Naive thymus-derived CD8-positive, alpha-beta T cell (primary cell): ENCODE data around the gene DLAT. TPM values are rescaled to one million over a fixed set of nuclear protein-coding genes. Genes with fewer than 3 reads are reported as not detected.
A peak's percentile ranks its signal among the peaks of the same experiment; 100 is the strongest.

Experiments used
- ATAC-seq, 2 donors: fragments of 150-1000 bp; cut with Tn5 transposase in 1 of 2; sonication (Bioruptor Pico), chemical (Tn5 transposase) in 1 of 2; 1 replicate in 1 of 2; 2 replicates in 1 of 2; pipeline ENCODE4 v1.10.0; 2021; ENCODE audit warnings: mild to moderate bottlenecking in 2 of 2, moderate library complexity in 2 of 2
- POLR2A ChIA-PET: fragments of 350-600 bp; sonication (Branson Sonifier 250); formaldehyde crosslinking; loops from one replicate; lab custom pipeline; 2021; ENCODE audit warnings: antibody characterized with exemption; lab: Charles Lee
- DNase-seq, 10 donors: peaks; one replicate each; pipeline versions ENCODE4 v3.0.0 to v3.0.0-alpha.2; 2020 to 2022
- H3K27ac Mint-ChIP-seq, 10 donors: one replicate each; pipeline ENCODE4 v1.8.0; 2020 to 2022; ENCODE audit warnings: mild to moderate bottlenecking in 10 of 10, mixed read lengths in 10 of 10, moderate library complexity in 4 of 10, inconsistent platforms in 1 of 10
- H3K27me3 Mint-ChIP-seq, 5 donors: one replicate each; pipeline ENCODE4 v1.8.0; 2021 to 2022; ENCODE audit warnings: mixed read lengths in 5 of 5
- H3K36me3 Mint-ChIP-seq, 3 donors: one replicate each; pipeline ENCODE4 v1.8.0; 2020 to 2022; ENCODE audit warnings: mixed read lengths in 3 of 3, mild to moderate bottlenecking in 2 of 3, inconsistent platforms in 1 of 3
- H3K4me1 Mint-ChIP-seq, 4 donors: one replicate each; pipeline ENCODE4 v1.8.0; 2021 to 2022; ENCODE audit warnings: mixed read lengths in 4 of 4
- H3K4me3 Mint-ChIP-seq, 10 donors: one replicate each; pipeline ENCODE4 v1.8.0; 2020 to 2022; ENCODE audit warnings: mild to moderate bottlenecking in 10 of 10, mixed read lengths in 10 of 10, moderate library complexity in 6 of 10, inconsistent platforms in 1 of 10
- H3K9me3 Mint-ChIP-seq, 9 donors: one replicate each; pipeline ENCODE4 v1.8.0; 2020 to 2022; ENCODE audit warnings: mixed read lengths in 9 of 9, mild to moderate bottlenecking in 3 of 9, inconsistent platforms in 1 of 9, moderate library complexity in 1 of 9
- polyA plus RNA-seq, 3 donors: library from polyadenylated mRNA; unstranded; fragments of 300-500 nt; fragmentation: Illumina TruSeq; gene quantifications; one replicate each; pipeline ENCODE4 v1.2.3, GENCODE V29; 2021
- total RNA-seq, 8 experiments: library from RNA in 2 of 8; stranded (reverse) in 2 of 8; gene quantifications; one replicate each; pipeline ENCODE4 v1.2.3 and lab custom pipeline; 2021 to 2026

DLAT gene
- total RNA-seq (10 to 100 TPM; 20.0 to 20.5 TPM), polyA plus RNA-seq (10 to 100 TPM; 22.4 to 26.1 (median 24.5) TPM), total RNA-seq (lab: John Stamatoyannopoulos, UW) (16.2 to 129 (median 47.5) reads per million in 6 experiments)

DNA sequence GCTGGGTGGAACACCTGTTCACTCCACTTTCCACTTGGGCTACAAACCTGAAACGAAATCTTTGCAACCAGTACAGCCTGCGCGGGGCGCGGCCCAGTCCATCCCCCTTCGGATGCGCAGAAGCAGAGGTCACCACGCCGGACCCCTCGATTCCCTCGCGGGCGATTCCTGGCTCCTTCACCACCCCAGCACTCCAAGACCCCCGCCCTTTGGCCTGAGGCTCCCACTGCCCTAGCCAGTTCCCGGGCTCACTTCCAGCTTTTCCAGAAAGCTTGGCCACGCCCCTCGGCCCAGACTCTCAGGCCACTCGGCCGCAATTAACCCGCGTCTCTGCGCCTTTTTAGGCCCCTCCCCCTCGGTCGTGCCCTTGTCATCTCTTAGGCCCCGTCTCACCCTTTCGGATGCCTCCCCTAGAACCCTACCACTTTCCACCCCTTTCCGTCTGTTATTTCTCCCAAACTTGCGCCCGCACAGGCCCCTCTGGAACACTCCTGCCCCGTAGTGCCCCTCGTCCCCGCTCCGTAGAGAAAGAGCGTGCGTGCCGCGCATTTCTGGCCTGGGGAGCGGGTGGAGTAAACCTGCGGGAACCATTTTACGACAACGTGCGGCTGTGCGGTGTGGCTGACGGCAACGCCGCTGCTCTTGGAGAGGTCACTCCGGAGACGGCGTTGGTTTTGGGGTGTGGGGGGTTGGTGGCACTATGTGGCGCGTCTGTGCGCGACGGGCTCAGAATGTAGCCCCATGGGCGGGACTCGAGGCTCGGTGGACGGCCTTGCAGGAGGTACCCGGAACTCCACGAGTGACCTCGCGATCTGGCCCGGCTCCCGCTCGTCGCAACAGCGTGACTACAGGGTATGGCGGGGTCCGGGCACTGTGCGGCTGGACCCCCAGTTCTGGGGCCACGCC is at the start of gene DLAT:
Gene DLAT, plus strand, starts transcription at position 636 of the 906 bp plus-strand sequence. Its CDS starts 65 bp downstream, at position 701.
- peak within 1 kb of the TSS; percentile 92 to 100 (median 99) for H3K27ac Mint-ChIP-seq
- DNase-seq (peak; percentile 68 to 91 (median 80)), ATAC-seq (peak; percentile 88 to 89)
- POLR2A ChIA-PET = interaction anchor here (0.8 to 2.4 kb wide), 5 partner anchors 51 to 98 kb away, joined by 3 to 9 read pairs (median 4); no protein-coding TSS in a partner anchor
- H3K4me1 Mint-ChIP-seq = peaks cover 13 to 33% (median 29%) of the 10 kb centered on the region in 4 donors
- peaks cover 3 to 21% (median 8%) of the 10 kb centered on the region in 3 donors for H3K36me3 Mint-ChIP-seq
- H3K27me3 Mint-ChIP-seq = no peaks in the 10 kb centered on the region
- H3K9me3 Mint-ChIP-seq = no peaks in the 10 kb centered on the region
- H3K4me3 Mint-ChIP-seq = peak within 1 kb of the TSS; percentile 98 to 100 (median 100)

- Mint-ChIP-seq H3K27me3 (peaks cover 11 to 32% (median 24%) of the 10 kb centered on the region in 5 donors), H3K27ac (no peak overlapping the region), H3K4me1 (peaks cover 2 to 9% (median 9%) of the 10 kb centered on the region in 4 donors), H3K9me3 (no peaks in the 10 kb centered on the region), H3K36me3 (peaks cover 0 to 3% (median 2%) of the 10 kb centered on the region in 3 donors), H3K4me3 (peak overlapping the region; percentile 26 to 80 (median 68))
- DNase-seq = no peak
- ATAC-seq = no peak
- POLR2A ChIA-PET = no interaction called here
Measured at GRCh38 chr11:111976119-111976766, 49.0 kb upstream of the DLAT start.

DNA sequence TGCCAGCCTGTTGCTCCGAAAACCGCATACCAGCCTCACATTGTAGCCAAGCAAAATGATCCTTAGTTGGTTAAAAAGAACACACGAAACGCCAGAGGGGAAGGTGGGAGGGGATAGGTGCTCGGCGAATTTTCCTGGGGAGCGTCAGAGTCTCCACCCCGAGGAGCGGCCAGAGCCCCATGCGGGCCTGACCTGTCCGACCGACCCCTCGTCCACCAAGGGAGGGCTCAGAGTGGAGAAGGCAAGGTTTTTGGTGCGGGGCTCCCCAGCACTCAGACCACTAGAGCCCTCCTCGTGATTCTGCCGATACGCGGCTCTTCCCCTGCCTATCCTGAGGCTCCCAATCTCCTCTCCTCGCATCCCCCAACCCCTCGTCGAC is 48.5 kb upstream of the DLAT start:
- ATAC-seq (no peak), DNase-seq (no peak)
- no peak overlapping the region for H3K27ac Mint-ChIP-seq
- peaks cover 11 to 32% (median 24%) of the 10 kb centered on the region in 5 donors for H3K27me3 Mint-ChIP-seq
- no peaks in the 10 kb centered on the region for H3K9me3 Mint-ChIP-seq
- H3K4me1 Mint-ChIP-seq = peaks cover 2 to 9% (median 9%) of the 10 kb centered on the region in 4 donors
- peaks cover 0 to 3% (median 2%) of the 10 kb centered on the region in 3 donors for H3K36me3 Mint-ChIP-seq
- peak overlapping the region; percentile 4 to 77 (median 56) for H3K4me3 Mint-ChIP-seq
- POLR2A ChIA-PET = interaction anchor here (0.6 kb wide), 1 partner anchor 58 kb away, joined by 3 read pairs; no protein-coding TSS in a partner anchor

- H3K27me3 Mint-ChIP-seq = peaks cover 11 to 32% (median 24%) of the 10 kb centered on the region in 5 donors
- H3K9me3 Mint-ChIP-seq = no peaks in the 10 kb centered on the region
- H3K36me3 Mint-ChIP-seq = peaks cover 0 to 2% (median 2%) of the 10 kb centered on the region in 3 donors
- ATAC-seq (peak; percentile 78 to 85), DNase-seq (peak in 6 of 10 donors; percentile 4 to 28 (median 20))
- peak overlapping the region; percentile 62 to 77 (median 70) for H3K4me3 Mint-ChIP-seq
- POLR2A ChIA-PET = interaction anchor here (0.6 kb wide), 1 partner anchor 57 kb away, joined by 3 read pairs; no protein-coding TSS in a partner anchor
- H3K27ac Mint-ChIP-seq = peak overlapping the region in 1 of 10 donors; percentile 20
- peaks cover 2 to 11% (median 9%) of the 10 kb centered on the region in 4 donors for H3K4me1 Mint-ChIP-seq
Measured at GRCh38 chr11:111977146-111978027, 47.8 kb upstream of the DLAT start.

DNA sequence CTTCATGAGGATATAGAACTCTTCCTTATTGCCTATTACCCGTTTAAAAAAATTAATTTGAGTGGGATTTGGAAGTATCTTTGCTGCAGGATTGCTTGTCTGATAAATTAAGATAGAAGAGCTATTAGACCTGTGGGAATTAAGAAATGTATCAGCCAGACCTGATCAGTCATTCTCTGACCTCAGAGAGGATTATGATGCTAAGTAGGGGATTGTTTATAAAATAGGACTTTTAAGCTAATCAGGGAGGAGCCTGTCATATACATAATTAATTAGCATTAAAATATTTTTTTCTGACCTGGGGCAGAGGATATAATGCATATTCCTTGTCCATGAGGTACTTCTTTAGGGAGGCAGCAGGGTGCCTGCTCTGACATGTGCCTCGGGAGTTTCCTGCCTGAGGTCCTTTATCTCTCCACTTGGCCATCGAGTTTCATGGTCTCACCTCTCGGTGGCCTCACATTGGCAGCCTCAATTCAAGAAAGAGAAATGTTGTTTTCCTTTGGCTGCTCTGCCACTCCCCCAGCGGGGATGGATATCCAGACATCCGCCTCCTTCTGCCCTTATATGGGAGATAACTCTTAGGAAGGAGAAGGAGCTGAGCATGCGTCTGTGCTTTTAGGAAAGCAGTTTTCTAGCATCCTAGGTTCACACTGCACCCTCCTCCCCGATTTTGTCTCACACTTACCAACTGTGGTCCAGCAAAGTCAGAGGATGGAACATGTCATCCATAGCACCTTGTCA is 47.0 kb upstream of the DLAT start:
- Mint-ChIP-seq H3K27ac (peak overlapping the region in 2 of 10 donors; percentile 20 to 70), H3K36me3 (peaks cover 0 to 2% (median 2%) of the 10 kb centered on the region in 3 donors), H3K4me1 (peaks cover 2 to 11% (median 9%) of the 10 kb centered on the region in 4 donors), H3K27me3 (peaks cover 11 to 32% (median 24%) of the 10 kb centered on the region in 5 donors), H3K9me3 (no peaks in the 10 kb centered on the region), H3K4me3 (peak overlapping the region; percentile 62 to 77 (median 70))
- POLR2A ChIA-PET = no interaction called here
- ATAC-seq (no peak), DNase-seq (no peak)

DNA sequence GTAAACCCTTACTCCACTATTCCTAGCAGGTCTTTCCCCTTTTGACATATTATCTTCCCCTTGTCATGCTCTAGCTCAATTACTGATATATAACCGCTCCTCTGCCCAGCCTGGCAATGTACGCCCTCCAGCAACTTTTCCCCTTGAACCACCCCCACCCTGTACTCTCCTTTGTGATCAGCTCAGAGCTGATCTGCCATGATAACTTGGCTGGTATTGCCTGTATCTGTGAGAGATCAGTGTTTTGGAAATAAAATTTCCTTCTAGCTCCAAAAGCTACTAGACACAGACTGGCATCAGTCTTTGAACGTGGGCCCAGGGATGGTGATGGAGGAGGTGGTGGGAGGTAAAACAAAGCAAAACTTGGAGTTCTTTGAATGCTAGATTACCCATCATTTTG is 45.1 kb upstream of the DLAT start:
- peaks cover 11 to 32% (median 24%) of the 10 kb centered on the region in 5 donors for H3K27me3 Mint-ChIP-seq
- H3K27ac Mint-ChIP-seq = peak overlapping the region in 1 of 10 donors; percentile 6
- DNase-seq = no peak
- H3K9me3 Mint-ChIP-seq = no peaks in the 10 kb centered on the region
- peaks cover 2 to 11% (median 9%) of the 10 kb centered on the region in 4 donors for H3K4me1 Mint-ChIP-seq
- no peak for ATAC-seq
- POLR2A ChIA-PET = interaction anchor here (1.5 kb wide), 1 partner anchor 48 kb away, joined by 3 read pairs; no protein-coding TSS in a partner anchor
- peaks cover 0 to 2% (median 2%) of the 10 kb centered on the region in 3 donors for H3K36me3 Mint-ChIP-seq
- H3K4me3 Mint-ChIP-seq = no peak overlapping the region

- POLR2A ChIA-PET = interaction anchor here (1.0 to 1.4 kb wide), 2 partner anchors 55 to 110 kb away, joined by 3 to 5 read pairs; partner anchors contain the start of gene ALG9
Measured at GRCh38 chr11:111981270-111981669, 43.9 kb upstream of the DLAT start.

DNA sequence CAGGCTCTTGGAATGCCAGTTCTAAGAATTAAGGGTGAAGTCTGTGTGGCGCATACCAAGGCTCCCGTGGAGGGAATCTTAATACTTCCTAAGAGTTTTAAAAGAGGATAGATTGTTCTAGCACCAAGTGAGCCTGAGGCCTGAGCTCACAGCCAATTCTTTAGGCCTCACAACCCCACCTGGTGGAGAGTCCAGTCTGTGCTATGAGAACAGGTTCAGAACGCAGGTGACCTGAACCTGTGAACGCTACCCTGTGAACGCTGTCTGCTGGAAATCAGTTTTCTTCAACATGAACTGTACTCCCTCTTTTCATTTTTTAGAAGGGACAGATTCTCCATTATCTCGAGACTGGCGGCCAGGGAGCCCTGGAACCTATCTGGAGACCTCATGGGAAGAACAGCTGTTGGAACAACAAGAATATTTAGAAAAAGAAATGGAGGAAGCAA is 43.2 kb upstream of the DLAT start:
- H3K4me3 Mint-ChIP-seq = no peak overlapping the region
- POLR2A ChIA-PET = interaction anchor here (1.0 to 1.4 kb wide), 3 partner anchors 53 to 110 kb away, joined by 3 to 5 read pairs (median 4); partner anchors contain the start of gene ALG9
- H3K9me3 Mint-ChIP-seq = no peaks in the 10 kb centered on the region
- DNase-seq = peak; percentile 25 to 78 (median 45)
- peaks cover 2 to 9% (median 9%) of the 10 kb centered on the region in 4 donors for H3K4me1 Mint-ChIP-seq
- ATAC-seq = peak; percentile 80 to 83
- H3K36me3 Mint-ChIP-seq = peaks cover 0 to 11% (median 2%) of the 10 kb centered on the region in 3 donors
- peaks cover 11 to 32% (median 22%) of the 10 kb centered on the region in 5 donors for H3K27me3 Mint-ChIP-seq
- H3K27ac Mint-ChIP-seq = peak overlapping the region in 2 of 10 donors; percentile 53 to 71

More at GRCh38 chr11:111981270-111981669, 43.9 kb upstream of the DLAT start:
- no peak for ATAC-seq
- Mint-ChIP-seq H3K4me1 (peaks cover 2 to 9% (median 9%) of the 10 kb centered on the region in 4 donors), H3K27me3 (peaks cover 11 to 32% (median 24%) of the 10 kb centered on the region in 5 donors), H3K9me3 (no peaks in the 10 kb centered on the region), H3K36me3 (peaks cover 0 to 4% (median 2%) of the 10 kb centered on the region in 3 donors), H3K4me3 (no peak overlapping the region), H3K27ac (no peak overlapping the region)
- no peak for DNase-seq

GRCh38 chr11:111982541-111983186 is 42.5 kb upstream of the DLAT start:
- POLR2A ChIA-PET = interaction anchor here (1.0 to 1.4 kb wide), 3 partner anchors 54 to 111 kb away, joined by 3 to 5 read pairs (median 4); partner anchors contain the start of gene ALG9
- no peaks in the 10 kb centered on the region for H3K9me3 Mint-ChIP-seq
- no peak overlapping the region for H3K27ac Mint-ChIP-seq
- H3K4me3 Mint-ChIP-seq = no peak overlapping the region
- ATAC-seq = no peak
- H3K4me1 Mint-ChIP-seq = peaks cover 2 to 6% (median 5%) of the 10 kb centered on the region in 4 donors
- H3K36me3 Mint-ChIP-seq = peaks cover 0 to 11% (median 2%) of the 10 kb centered on the region in 3 donors
- no peak for DNase-seq
- peaks cover 11 to 29% (median 21%) of the 10 kb centered on the region in 5 donors for H3K27me3 Mint-ChIP-seq
